ENCODE results near the gene IL2RA. TPM values are rescaled to one million over a fixed set of nuclear protein-coding genes. Genes with fewer than 3 reads are reported as not detected.
A peak's percentile ranks its signal among the peaks of the same experiment; 100 is the strongest.

Gene IL2RA
- total and polyA plus RNA-seq, 10 donors, result 3.5 to 78.7 (median 15.4) TPM

DNA sequence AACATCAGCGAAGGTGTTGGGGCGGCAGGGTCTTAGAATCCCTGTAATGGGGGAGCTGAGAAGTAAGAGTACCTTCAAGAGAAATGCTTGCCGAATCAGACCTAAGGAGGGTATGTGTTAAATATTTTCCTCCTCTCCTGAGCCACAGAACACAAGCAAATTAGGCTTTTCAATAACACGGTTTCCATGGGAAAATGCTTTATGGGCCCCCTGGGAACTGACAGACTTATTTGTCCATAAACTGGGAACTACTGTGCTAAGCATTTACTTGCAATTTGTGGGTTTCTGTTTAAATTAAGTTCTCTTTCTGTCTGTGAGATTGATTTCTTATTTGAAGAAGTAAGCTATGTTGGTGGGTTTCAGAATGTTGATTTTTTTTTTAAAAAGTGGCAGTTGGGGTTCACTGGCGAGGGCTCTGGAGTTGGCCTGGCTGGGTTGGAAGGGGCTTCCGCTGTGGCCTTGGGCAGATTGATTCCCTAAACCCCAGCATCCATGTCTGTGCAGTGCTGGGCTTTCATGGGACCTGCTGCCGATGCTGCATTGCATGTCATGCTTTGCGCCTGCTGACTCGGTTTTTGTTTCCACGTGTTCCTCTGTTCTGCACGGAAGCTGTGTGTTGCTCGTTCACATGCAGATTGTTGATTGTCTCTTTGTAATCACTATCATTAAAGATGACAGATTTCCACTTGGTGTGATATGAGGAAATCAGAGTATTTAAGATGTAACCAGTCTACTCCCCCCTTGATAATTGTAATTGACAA, 33.8 kb upstream of the IL2RA start:
- intact Hi-C loops (cut with DNase I; ENCODE audit: low total_unique reads), result no loop called here

DNA sequence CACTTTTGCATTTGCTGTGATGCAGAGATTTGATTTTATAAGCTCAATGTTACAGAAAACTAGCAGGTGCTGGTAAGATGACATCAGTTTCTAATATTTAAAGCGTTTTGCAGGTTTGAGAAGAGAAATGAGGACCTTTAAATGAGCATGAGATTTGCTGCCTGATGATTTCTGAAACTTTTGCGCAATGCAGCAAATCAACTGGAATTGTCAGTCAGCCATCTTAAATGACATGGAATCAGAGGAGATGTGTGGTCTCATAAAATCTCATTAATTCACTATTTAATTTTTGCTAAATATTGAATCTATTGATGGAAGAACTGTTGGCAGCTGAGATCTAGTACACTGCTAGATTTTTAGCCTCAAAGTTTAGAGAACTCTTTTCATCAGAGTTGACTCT, 30.6 kb upstream of the IL2RA start:
- Histone ChIP-seq H3K27me3 (replicated peaks in 1 of 7) (no peaks in the 10 kb centered on the region), H3K4me1 (peaks cover 40 to 93% (median 74%) of the 10 kb centered on the region in 6 donors), H3K27ac (peak overlapping the region in 5 of 8 donors; percentile 25 to 97 (median 57)), H3K36me3 (peaks cover 0 to 12% (median 10%) of the 10 kb centered on the region in 6 donors), H3K9me3 (no peaks in the 10 kb centered on the region), H3K4me3 (no peak overlapping the region)
- TF ChIP-seq POLR2A (IDR thresholded peaks at IDR 0.05), result no peak
- TF ChIP-seq, protein P1, sequence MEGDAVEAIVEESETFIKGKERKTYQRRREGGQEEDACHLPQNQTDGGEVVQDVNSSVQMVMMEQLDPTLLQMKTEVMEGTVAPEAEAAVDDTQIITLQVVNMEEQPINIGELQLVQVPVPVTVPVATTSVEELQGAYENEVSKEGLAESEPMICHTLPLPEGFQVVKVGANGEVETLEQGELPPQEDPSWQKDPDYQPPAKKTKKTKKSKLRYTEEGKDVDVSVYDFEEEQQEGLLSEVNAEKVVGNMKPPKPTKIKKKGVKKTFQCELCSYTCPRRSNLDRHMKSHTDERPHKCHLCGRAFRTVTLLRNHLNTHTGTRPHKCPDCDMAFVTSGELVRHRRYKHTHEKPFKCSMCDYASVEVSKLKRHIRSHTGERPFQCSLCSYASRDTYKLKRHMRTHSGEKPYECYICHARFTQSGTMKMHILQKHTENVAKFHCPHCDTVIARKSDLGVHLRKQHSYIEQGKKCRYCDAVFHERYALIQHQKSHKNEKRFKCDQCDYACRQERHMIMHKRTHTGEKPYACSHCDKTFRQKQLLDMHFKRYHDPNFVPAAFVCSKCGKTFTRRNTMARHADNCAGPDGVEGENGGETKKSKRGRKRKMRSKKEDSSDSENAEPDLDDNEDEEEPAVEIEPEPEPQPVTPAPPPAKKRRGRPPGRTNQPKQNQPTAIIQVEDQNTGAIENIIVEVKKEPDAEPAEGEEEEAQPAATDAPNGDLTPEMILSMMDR (IDR thresholded peaks at IDR 0.05 in 8 of 11, conservative IDR thresholded peaks at IDR 0.05 in 3 of 11), result no peak
- 54 to 79% (median 69%) methylated on average over 2 of the region's 2 CpGs for WGBS, 5 donors
- no peak for DNase-seq
- intact Hi-C loops (cut with DNase I; ENCODE audit: low total_unique reads), result no loop called here

More for the DNA sequence above, 33.8 kb upstream of the IL2RA start:
- Histone ChIP-seq H3K36me3 (peaks cover 0 to 44% (median 25%) of the 10 kb centered on the region in 6 donors), H3K4me3 (no peak overlapping the region), H3K27ac (peak overlapping the region in 3 of 8 donors; percentile 1 to 49 (median 21)), H3K27me3 (replicated peaks in 1 of 7) (no peaks in the 10 kb centered on the region), H3K4me1 (peaks cover 28 to 81% (median 58%) of the 10 kb centered on the region in 6 donors), H3K9me3 (no peaks in the 10 kb centered on the region)
- 71 to 86% (median 77%) methylated on average over 12 of the region's 12 CpGs for WGBS, 5 donors
- no peak for DNase-seq
- TF ChIP-seq POLR2A (IDR thresholded peaks at IDR 0.05) (no peak), POLR2AphosphoS5 (IDR thresholded peaks at IDR 0.05) (peak in 1 of 3 donors; percentile 13)
- TF ChIP-seq, protein P1 (IDR thresholded peaks at IDR 0.05 in 8 of 11, conservative IDR thresholded peaks at IDR 0.05 in 3 of 11), result no peak

DNA sequence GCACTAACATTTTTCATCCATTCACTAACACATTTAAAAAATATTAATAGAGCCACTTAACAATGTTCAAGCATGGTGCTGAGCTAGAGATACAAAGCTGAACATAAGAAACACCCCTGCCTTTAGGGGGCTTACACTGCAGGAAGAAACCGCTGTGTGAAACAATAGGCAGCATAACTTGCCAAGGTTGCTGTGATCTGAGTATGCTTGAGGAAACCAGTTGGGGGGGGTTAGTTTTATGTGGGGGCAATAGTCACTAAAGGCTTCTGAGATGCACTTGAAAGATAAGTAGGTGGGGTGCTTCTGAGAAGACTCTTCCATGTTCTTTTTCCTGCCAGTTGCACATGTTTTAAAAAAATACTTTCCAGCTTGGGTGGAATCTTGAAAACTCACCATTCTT, 29.5 kb upstream of the IL2RA start:
- peak overlapping the region in 7 of 8 donors; percentile 34 to 97 (median 55) for H3K27ac ChIP-seq

More for the DNA sequence above, 29.5 kb upstream of the IL2RA start:
- H3K27me3 ChIP-seq (replicated peaks in 1 of 7), result no peaks in the 10 kb centered on the region
- TF ChIP-seq, protein P1 (IDR thresholded peaks at IDR 0.05 in 8 of 11, conservative IDR thresholded peaks at IDR 0.05 in 3 of 11), result peak in 1 of 11 experiments; percentile 6
- no peak for TF ChIP-seq POLR2A (IDR thresholded peaks at IDR 0.05)
- intact Hi-C loops (cut with DNase I; ENCODE audit: low total_unique reads), result no loop called here
- 26 to 47% (median 41%) methylated on average over 1 of the region's 1 CpG for WGBS, 5 donors
- DNase-seq, result no peak
- peaks cover 41 to 93% (median 80%) of the 10 kb centered on the region in 6 donors for H3K4me1 ChIP-seq
- H3K36me3 ChIP-seq, result peaks cover 0 to under 1% (median 0%) of the 10 kb centered on the region in 6 donors
- peak overlapping the region in 1 of 8 donors; percentile 21 for H3K4me3 ChIP-seq
- no peaks in the 10 kb centered on the region for H3K9me3 ChIP-seq

Data from spleen (tissue), 11 donors.